Medulla oblongata (tissue), 1 donor: ENCODE results near the gene CCDC92.
"Not testable (repeated sequence)": the region's sequence is repeated elsewhere in the genome, so short reads cannot be mapped to it uniquely, and the experiment has no call there.

Experiments
- DNase-seq: peaks from one replicate; pipeline ENCODE4 v3.0.0-alpha.2; 2015; ENCODE audit errors: extremely low spot score

The CCDC92 gene

GRCh38 chr12:123936956-123937706 is 35.5 kb downstream of the CCDC92 start:
- no peak for DNase-seq

- DNase-seq = no peak
Measured at GRCh38 chr12:123936471-123936870, 36.2 kb downstream of the CCDC92 start.

GRCh38 chr12:123935956-123936355 is 36.7 kb downstream of the CCDC92 start:
- DNase-seq = no peak

GRCh38 chr12:123934829-123935228 is 37.8 kb downstream of the CCDC92 start:
- DNase-seq = no peak

- DNase-seq = no peak
Measured at GRCh38 chr12:123934016-123934620, 38.5 kb downstream of the CCDC92 start.

GRCh38 chr12:123933214-123933613 is 39.4 kb downstream of the CCDC92 start:
- DNase-seq = no peak

- DNase-seq = no peak
Measured at GRCh38 chr12:123931686-123932321, 40.8 kb downstream of the CCDC92 start.

- DNase-seq = no peak
Measured at GRCh38 chr12:123929946-123930583, 42.6 kb downstream of the CCDC92 start.

- DNase-seq = no peak
Measured at GRCh38 chr12:123928897-123929296, 43.7 kb downstream of the CCDC92 start.

- no peak for DNase-seq
Measured at GRCh38 chr12:123928274-123928865, 44.3 kb downstream of the CCDC92 start.

- DNase-seq = no peak
Measured at GRCh38 chr12:123924539-123924938, 48.1 kb downstream of the CCDC92 start.

- no peak for DNase-seq
Measured at GRCh38 chr12:123923927-123924326, 48.7 kb downstream of the CCDC92 start.

GRCh38 chr12:123923038-123923437 is 49.6 kb downstream of the CCDC92 start:
- no peak for DNase-seq

- DNase-seq = no peak
Measured at GRCh38 chr12:123919980-123920360, 52.7 kb downstream of the CCDC92 start.

- no peak for DNase-seq
Measured at GRCh38 chr12:123917337-123917850, 55.2 kb downstream of the CCDC92 start.

- DNase-seq = no peak
Measured at GRCh38 chr12:123916729-123917128, 55.9 kb downstream of the CCDC92 start.

- no peak for DNase-seq
Measured at GRCh38 chr12:123914726-123915333, 57.8 kb downstream of the CCDC92 start.

GRCh38 chr12:123912415-123913380 is 59.9 kb downstream of the CCDC92 start:
- DNase-seq = no peak

GRCh38 chr12:123911672-123912409 is 60.8 kb downstream of the CCDC92 start:
- DNase-seq = not testable (repeated sequence)
